HepG2 (cell line): ENCODE data around the gene SESN3. TPM values are rescaled to one million over a fixed set of nuclear protein-coding genes. Genes with fewer than 3 reads are reported as not detected.

Experiments
- ATAC-seq: fragments of 200-7000 bp; cut with Tn5 transposase; 3 replicates; pipeline ENCODE4 v1.9.1; 2020; ENCODE audit warnings: mild to moderate bottlenecking, moderate library complexity
- BruUV-seq: library from RNA; stranded (reverse); fragments of 400-500 nt; replicated peaks from 2 replicates; lab custom pipeline; 2021; lab: Mats Ljungman, UMichigan
- CTCF ChIA-PET: fragments of 300-600 bp; formaldehyde crosslinking; extraction: SDS; loops from one replicate; lab custom pipeline; 2021; ENCODE audit warnings: low total read pairs, inconsistent platforms, low intra/inter-chr PET ratio; lab: Yijun Ruan, JAX
- POLR2A ChIA-PET: fragments of 350-600 bp; sonication (Branson Sonifier 250); formaldehyde crosslinking; loops from one replicate; lab custom pipeline; 2020; ENCODE audit warnings: antibody characterized with exemption, inconsistent platforms; lab: Yijun Ruan, JAX
- DNase-seq: peaks from one replicate; pipeline ENCODE4 v3.0.0-alpha.2; 2015; ENCODE audit warnings: low spot score
- FAIRE-seq: peaks from 3 replicates; lab custom pipeline; 2011; peaks lifted over from hg19 to GRCh38; lab: Jason Lieb, UNC
- H2AFZ ChIP-seq: one replicate; pipeline ENCODE4 v1.6.1; 2011; ENCODE audit warnings: low read length, inconsistent platforms
- H3K27ac ChIP-seq: fragments of 300-600 bp; 3 replicates; pipeline ENCODE4 v1.8.0; 2011; ENCODE audit warnings: mixed run types, mild to moderate bottlenecking, mixed read lengths, low read length, inconsistent platforms; ENCODE audit not compliant: insufficient read depth; ENCODE audit errors: extremely low read length
- H3K27me3 ChIP-seq, 2 experiments: fragments of 200-600 bp in 1 of 2; 2 replicates in 1 of 2; 3 replicates in 1 of 2; pipeline versions ENCODE4 v1.6.0 to v1.8.0; 2011; ENCODE audit warnings: low read length in 2 of 2, mild to moderate bottlenecking in 2 of 2, moderate library complexity in 2 of 2, inconsistent platforms in 1 of 2; ENCODE audit not compliant: insufficient read depth in 2 of 2, control insufficient read depth in 1 of 2
- H3K36me3 ChIP-seq, 2 experiments: fragments of 200-600 bp in 1 of 2; replicated peaks in 1 of 2; 2 replicates in 1 of 2; 3 replicates in 1 of 2; pipeline versions ENCODE4 v1.5.1 to v1.8.0; 2011; ENCODE audit warnings: low read length in 2 of 2, inconsistent platforms in 1 of 2; ENCODE audit not compliant: insufficient read depth in 2 of 2, control insufficient read depth in 1 of 2
- H3K4me1 ChIP-seq: 2 replicates; pipeline ENCODE4 v1.5.1; 2012; ENCODE audit warnings: low read length, inconsistent platforms; ENCODE audit not compliant: insufficient read depth
- H3K4me2 ChIP-seq: 2 replicates; pipeline ENCODE4 v1.6.0; 2011; ENCODE audit warnings: low read depth, low read length, inconsistent platforms
- H3K4me3 ChIP-seq, 3 experiments: fragments of 200-600 bp in 1 of 3; sonication (generic), shearing (Covaris generic) in 1 of 3; replicated peaks in 1 of 3; 2 replicates each; pipeline ENCODE4 v1.5.1; 2011 to 2016; ENCODE audit warnings: low read length in 3 of 3, inconsistent platforms in 2 of 3, low read depth in 2 of 3, mild to moderate bottlenecking in 2 of 3, control low read depth in 1 of 3, mixed read lengths in 1 of 3; ENCODE audit not compliant: insufficient read depth in 1 of 3
- H3K79me2 ChIP-seq: one replicate; pipeline ENCODE4 v1.6.1; 2011; ENCODE audit warnings: low read length, inconsistent platforms; ENCODE audit not compliant: insufficient read depth
- H3K9ac ChIP-seq: 2 replicates; pipeline ENCODE4 v1.6.0; 2011; ENCODE audit warnings: mild to moderate bottlenecking, low read depth, low read length, inconsistent platforms; ENCODE audit not compliant: insufficient read depth
- H3K9me3 ChIP-seq: 2 replicates; pipeline ENCODE4 v1.5.1; 2012; ENCODE audit warnings: mild to moderate bottlenecking, low read length
- H4K20me1 ChIP-seq: 2 replicates; pipeline ENCODE4 v1.6.0; 2011; ENCODE audit warnings: inconsistent platforms, mild to moderate bottlenecking, low read length, moderate library complexity; ENCODE audit not compliant: insufficient read depth
- HOXA5 ChIP-seq: sonication (generic); formaldehyde crosslinking; IDR thresholded peaks from 2 replicates; pipeline ENCODE4 v1.4.0; 2020; ENCODE audit warnings: missing genetic modification reagents
- KAT2B ChIP-seq: fragments of 150-350 bp; IDR thresholded peaks from 2 replicates; pipeline ENCODE4 v1.6.1; 2014; ENCODE audit warnings: low read depth, low read length, borderline replicate concordance
- KDM5B ChIP-seq: sonication (generic); formaldehyde crosslinking; IDR thresholded peaks from 2 replicates; pipeline ENCODE4 v1.4.0; 2020; ENCODE audit warnings: missing genetic modification reagents, mild to moderate bottlenecking, borderline replicate concordance
- MAZ ChIP-seq, 2 experiments: sonication (generic) in 1 of 2; formaldehyde crosslinking in 1 of 2; IDR thresholded peaks; 2 replicates each; pipeline versions ENCODE4 v1.5.0 to v1.6.1; 2012 to 2020; ENCODE audit warnings: low read depth in 2 of 2, mild to moderate bottlenecking in 2 of 2, borderline replicate concordance in 1 of 2, improper control_type of control experiment in 1 of 2, low read length in 1 of 2, missing genetic modification reagents in 1 of 2, moderate library complexity in 1 of 2
- MTF2 ChIP-seq: sonication (generic); formaldehyde crosslinking; IDR thresholded peaks from 2 replicates; pipeline ENCODE4 v1.5.0; 2020; ENCODE audit warnings: missing genetic modification reagents, borderline replicate concordance
- NR1H2 ChIP-seq: sonication (generic); formaldehyde crosslinking; IDR thresholded peaks from 2 replicates; pipeline ENCODE4 v1.8.1; 2022; ENCODE audit warnings: low read depth, missing genetic modification reagents, borderline replicate concordance
- REXO4 ChIP-seq: sonication (generic); formaldehyde crosslinking; IDR thresholded peaks from 2 replicates; pipeline ENCODE4 v1.8.0; 2022; ENCODE audit warnings: missing genetic modification reagents, mild to moderate bottlenecking, borderline replicate concordance
- SALL1 ChIP-seq: sonication (generic); formaldehyde crosslinking; IDR thresholded peaks from 2 replicates; pipeline ENCODE4 v1.8.0; 2022; ENCODE audit warnings: mild to moderate bottlenecking, missing genetic modification reagents
- SAP130 ChIP-seq: IDR thresholded peaks from 2 replicates; pipeline ENCODE4 v1.6.1; 2016; ENCODE audit warnings: low read depth
- TRIM24 ChIP-seq: sonication (generic); formaldehyde crosslinking; IDR thresholded peaks from 2 replicates; pipeline ENCODE4 v1.8.0; 2022; ENCODE audit warnings: mild to moderate bottlenecking, missing genetic modification reagents
- ZBTB42 ChIP-seq: sonication (generic); formaldehyde crosslinking; IDR thresholded peaks from 2 replicates; pipeline ENCODE4 v1.5.0; 2020; ENCODE audit warnings: mild to moderate bottlenecking, missing genetic modification reagents
- ZFP62 ChIP-seq: sonication (generic); formaldehyde crosslinking; IDR thresholded peaks from 2 replicates; pipeline ENCODE4 v1.4.0; 2020; ENCODE audit warnings: missing genetic modification reagents
- ZNF343 ChIP-seq: sonication (generic); formaldehyde crosslinking; IDR thresholded peaks from 2 replicates; pipeline ENCODE4 v1.4.0; 2020; ENCODE audit warnings: mild to moderate bottlenecking, missing genetic modification reagents
- ZNF619 ChIP-seq: sonication (generic); formaldehyde crosslinking; IDR thresholded peaks from 2 replicates; pipeline ENCODE4 v1.4.0; 2020; ENCODE audit warnings: mild to moderate bottlenecking, missing genetic modification reagents
- WGBS: methylation state at CpG from one replicate; pipeline ENCODE4 v1.1.6; 2017; ENCODE audit warnings: low lambda C conversion rate; 5-methylcytosine and 5-hydroxymethylcytosine counted together
- in situ Hi-C: cut with HindIII; loops from 2 replicates; pipeline ENCODE4 v1.10.0; 2017; ENCODE audit warnings: low pct_unique_long_range_greater_than_20kb; ENCODE audit not compliant: extremely low pct_ligation_motif_present
- intact Hi-C: fragments of 100-400 bp; cut with micrococcal nuclease; formaldehyde crosslinking; loops from one replicate; pipeline ENCODE4 v1.10.0; 2022; ENCODE audit not compliant: unreplicated experiment
- polyA plus RNA-seq, 8 experiments: library from polyadenylated mRNA; depleted of rRNA in 3 of 8; stranded (reverse) in 7 of 8; unstranded in 1 of 8; fragments of >200 nt; fragmentation: Illumina TruSeq in 4 of 8; extraction: Trizol in 4 of 8; gene quantifications; 2 replicates each; pipeline versions ENCODE4 v1.2.1 to v1.2.3, GENCODE V29; 2011 to 2016; ENCODE audit warnings: low read depth in 4 of 8, missing spikeins in 1 of 8, mixed read lengths in 1 of 8; ENCODE audit not compliant: insufficient read depth in 1 of 8
- total RNA-seq, 5 experiments: library from RNA; depleted of rRNA; stranded (reverse); fragments of >200 nt; fragmentation: Illumina TruSeq; extraction: Trizol; gene quantifications; 2 replicates each; pipeline ENCODE4 v1.2.3, GENCODE V29; 2016; ENCODE audit warnings: low read depth in 1 of 5
- TF ChIP-seq, protein P1 (sequence below): sonication (generic); formaldehyde crosslinking; IDR thresholded peaks from 2 replicates; pipeline ENCODE4 v1.5.0; 2020; ENCODE audit warnings: missing genetic modification reagents, mild to moderate bottlenecking, borderline replicate concordance
- TF ChIP-seq, protein P2 (sequence below): sonication (generic); formaldehyde crosslinking; IDR thresholded peaks from 2 replicates; pipeline ENCODE4 v1.9.0; 2021; ENCODE audit warnings: missing genetic modification reagents, mild to moderate bottlenecking, borderline replicate concordance

SESN3 gene
- total and polyA plus RNA-seq, 2 of the 13 experiments (the other 11 are each of a cell fraction or from before 2014, with no cell fraction given), result 0.53 to 0.86 TPM

DNA sequence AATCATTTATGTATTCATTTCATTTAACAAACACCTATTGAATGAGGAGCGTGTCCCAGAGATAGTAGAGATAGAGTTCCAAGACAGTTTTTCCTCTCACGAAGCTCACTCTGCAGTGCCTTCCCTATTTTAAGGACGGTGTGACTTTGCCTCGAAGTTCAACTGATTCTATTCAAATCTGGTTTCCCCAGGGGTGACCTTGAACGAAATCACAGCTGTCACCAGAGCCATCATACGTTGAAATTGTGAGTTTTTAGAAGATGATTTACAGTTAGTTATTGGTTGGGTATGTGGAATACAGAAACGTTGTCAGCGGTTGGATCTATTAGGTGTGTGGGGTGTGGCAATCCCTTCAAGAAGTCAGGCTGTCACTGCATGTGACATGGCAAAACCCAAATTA lies 33.9 kb upstream of the SESN3 start:
- Histone ChIP-seq H3K4me3 (no peak overlapping the region), H3K4me2 (no peak overlapping the region), H3K27ac (no peak overlapping the region), H3K4me1 (no peaks in the 10 kb centered on the region), H3K9me3 (no peaks in the 10 kb centered on the region), H3K9ac (no peak overlapping the region), H3K27me3 (no peaks in the 10 kb centered on the region), H4K20me1 (no peaks in the 10 kb centered on the region), H2AFZ (no peak overlapping the region), H3K36me3 (no peaks in the 10 kb centered on the region), H3K79me2 (no peaks in the 10 kb centered on the region)
- WGBS, result 26% methylated on average over 8 of the region's 8 CpGs
- POLR2A ChIA-PET, result no interaction called here
- CTCF ChIA-PET, result no interaction called here
- in situ Hi-C loops (no loop called here), intact Hi-C loops (no loop called here)
- no TSS peak for BruUV-seq
- TF ChIP-seq NR1H2 (CRISPR knock-in tag) (no peak), ZFP62 (no peak), TRIM24 (CRISPR knock-in tag) (no peak), KAT2B (no peak), HOXA5 (CRISPR knock-in tag) (no peak), MTF2 (no peak), SAP130 (CRISPR knock-in tag) (no peak), ZNF343 (CRISPR knock-in tag) (no peak), ZNF619 (CRISPR knock-in tag) (no peak), KDM5B (CRISPR knock-in tag) (no peak), MAZ (IDR thresholded peaks at IDR 0.05; ENCODE audit: borderline replicate concordance, low read depth, low read length) (no peak), MAZ (CRISPR knock-in tag; IDR thresholded peaks at IDR 0.05; ENCODE audit: low read depth) (no peak), REXO4 (no peak), SALL1 (no peak), ZBTB42 (CRISPR knock-in tag) (no peak)
- TF ChIP-seq, protein P1, sequence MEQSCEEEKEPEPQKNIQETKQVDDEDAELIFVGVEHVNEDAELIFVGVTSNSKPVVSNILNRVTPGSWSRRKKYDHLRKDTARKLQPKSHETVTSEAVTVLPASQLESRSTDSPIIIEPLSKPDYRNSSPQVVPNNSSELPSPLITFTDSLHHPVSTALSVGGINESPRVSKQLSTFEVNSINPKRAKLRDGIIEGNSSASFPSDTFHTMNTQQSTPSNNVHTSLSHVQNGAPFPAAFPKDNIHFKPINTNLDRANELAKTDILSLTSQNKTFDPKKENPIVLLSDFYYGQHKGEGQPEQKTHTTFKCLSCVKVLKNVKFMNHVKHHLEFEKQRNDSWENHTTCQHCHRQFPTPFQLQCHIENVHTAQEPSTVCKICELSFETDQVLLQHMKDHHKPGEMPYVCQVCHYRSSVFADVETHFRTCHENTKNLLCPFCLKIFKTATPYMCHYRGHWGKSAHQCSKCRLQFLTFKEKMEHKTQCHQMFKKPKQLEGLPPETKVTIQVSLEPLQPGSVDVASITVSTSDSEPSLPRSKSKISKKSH, result no peak
- TF ChIP-seq, protein P2, sequence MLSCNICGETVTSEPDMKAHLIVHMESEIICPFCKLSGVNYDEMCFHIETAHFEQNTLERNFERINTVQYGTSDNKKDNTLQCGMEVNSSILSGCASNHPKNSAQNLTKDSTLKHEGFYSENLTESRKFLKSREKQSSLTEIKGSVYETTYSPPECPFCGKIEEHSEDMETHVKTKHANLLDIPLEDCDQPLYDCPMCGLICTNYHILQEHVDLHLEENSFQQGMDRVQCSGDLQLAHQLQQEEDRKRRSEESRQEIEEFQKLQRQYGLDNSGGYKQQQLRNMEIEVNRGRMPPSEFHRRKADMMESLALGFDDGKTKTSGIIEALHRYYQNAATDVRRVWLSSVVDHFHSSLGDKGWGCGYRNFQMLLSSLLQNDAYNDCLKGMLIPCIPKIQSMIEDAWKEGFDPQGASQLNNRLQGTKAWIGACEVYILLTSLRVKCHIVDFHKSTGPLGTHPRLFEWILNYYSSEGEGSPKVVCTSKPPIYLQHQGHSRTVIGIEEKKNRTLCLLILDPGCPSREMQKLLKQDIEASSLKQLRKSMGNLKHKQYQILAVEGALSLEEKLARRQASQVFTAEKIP (CRISPR knock-in tag), result no peak
- DNase-seq, result no peak
- no peak for ATAC-seq
- no peak for FAIRE-seq
